K562 (cell line): ENCODE results near the gene CCDC78. TPM values are rescaled to one million over a fixed set of nuclear protein-coding genes. Genes with fewer than 3 reads are reported as not detected.

Experiments
- CREB1 ChIP-seq, 2 experiments: sonication (generic) in 1 of 2; formaldehyde crosslinking in 1 of 2; IDR thresholded peaks; 2 replicates each; pipeline versions ENCODE4 v1.6.1 to v1.8.0; 2012 to 2022; ENCODE audit warnings: inconsistent platforms in 1 of 2, mild to moderate bottlenecking in 1 of 2, missing genetic modification reagents in 1 of 2, moderate library complexity in 1 of 2
- CTBP1 ChIP-seq: fragments of 450-650 bp; IDR thresholded peaks from 2 replicates; pipeline ENCODE4 v1.6.1; 2016; ENCODE audit warnings: borderline replicate concordance
- ELF2 ChIP-seq: fragments of 250-450 bp; sonication (Bioruptor Pico); IDR thresholded peaks from 2 replicates; pipeline ENCODE4 v1.5.0; 2021; ENCODE audit warnings: mild to moderate bottlenecking
- HNRNPL ChIP-seq: fragments of 200-400 bp; formaldehyde crosslinking; IDR thresholded peaks from 2 replicates; pipeline ENCODE4 v1.6.1; 2017; ENCODE audit warnings: low read depth, mild to moderate bottlenecking, low read length
- L3MBTL2 ChIP-seq: fragments of 450-650 bp; IDR thresholded peaks from 2 replicates; pipeline ENCODE4 v1.6.1; 2016; ENCODE audit warnings: mild to moderate bottlenecking, moderate library complexity
- NR2C2 ChIP-seq, 2 experiments: fragments of 200-800 bp in 1 of 2; sonication (Bioruptor generic) in 1 of 2; sonication (generic) in 1 of 2; formaldehyde crosslinking in 1 of 2; IDR thresholded peaks; 2 replicates each; pipeline versions ENCODE4 v1.6.1 to v1.8.0; 2016 to 2022; ENCODE audit warnings: mild to moderate bottlenecking in 1 of 2, missing compliant biosample characterization in 1 of 2, missing genetic modification characterization in 1 of 2, missing genetic modification reagents in 1 of 2
- POLR2B ChIP-seq: fragments of 450-650 bp; IDR thresholded peaks from 2 replicates; pipeline ENCODE4 v1.6.1; 2018; ENCODE audit warnings: low read depth; ENCODE audit not compliant: partially characterized antibody
- RBBP5 ChIP-seq: fragments of 200-600 bp; sonication (generic); IDR thresholded peaks from 2 replicates; pipeline ENCODE4 v1.6.1; 2012; ENCODE audit warnings: borderline replicate concordance, mild to moderate bottlenecking, low read length, control low read depth, inconsistent platforms; ENCODE audit not compliant: insufficient read depth, poor library complexity, severe bottlenecking
- SIN3B ChIP-seq: fragments of 450-650 bp; IDR thresholded peaks from 2 replicates; pipeline ENCODE4 v1.6.1; 2017; ENCODE audit warnings: low read depth, mild to moderate bottlenecking, moderate library complexity
- SRSF3 ChIP-seq: fragments of 200-400 bp; formaldehyde crosslinking; IDR thresholded peaks from 2 replicates; pipeline ENCODE4 v1.6.1; 2016; ENCODE audit warnings: mild to moderate bottlenecking, low read length, moderate library complexity; ENCODE audit not compliant: insufficient read depth
- ZNF282 ChIP-seq: sonication (generic); formaldehyde crosslinking; IDR thresholded peaks from 2 replicates; pipeline ENCODE4 v1.8.1; 2023; ENCODE audit warnings: missing genetic modification reagents
- ZNF764 ChIP-seq: fragments of 250-450 bp; sonication (Bioruptor Pico); IDR thresholded peaks from 2 replicates; pipeline ENCODE4 v1.4.0; 2020; ENCODE audit warnings: low read depth, mild to moderate bottlenecking, moderate library complexity
- polyA plus RNA-seq, 8 experiments: library from polyadenylated mRNA; depleted of rRNA in 4 of 8; stranded (reverse) in 5 of 8; unstranded in 3 of 8; fragments of >200 nt; fragmentation: Nextera tagmentation in 2 of 8; fragmentation: Illumina TruSeq in 1 of 8; extraction: Ambion mirVana in 2 of 8; extraction: Trizol in 1 of 8; gene quantifications; 2 replicates each; pipeline versions ENCODE4 v1.2.1 to v1.2.3, GENCODE V29; 2011 to 2014; ENCODE audit warnings: inconsistent platforms in 1 of 8, missing spikeins in 1 of 8
- total RNA-seq, 7 experiments: library from RNA; depleted of rRNA in 6 of 7; stranded (reverse); fragments of >200 nt in 6 of 7; fragmentation: Illumina TruSeq in 2 of 7; extraction: Trizol in 2 of 7; gene quantifications; 2 replicates each; pipeline versions ENCODE4 v1.2.1 to v1.2.3, GENCODE V29; 2011 to 2021; ENCODE audit warnings: low replicate concordance in 1 of 7
- TF ChIP-seq, protein P1 (sequence below): fragments of 450-650 bp; IDR thresholded peaks from 2 replicates; pipeline ENCODE4 v1.6.1; 2017; ENCODE audit warnings: antibody characterized with exemption, mild to moderate bottlenecking
- TF ChIP-seq, protein P2 (sequence below), 3 experiments: IDR thresholded peaks in 2 of 3; conservative IDR thresholded peaks in 1 of 3; 2 replicates each; pipeline ENCODE4 v1.5.1; 2011 to 2012; ENCODE audit warnings: low read length in 3 of 3, mild to moderate bottlenecking in 3 of 3, control low read depth in 2 of 3, improper control_type of control experiment in 1 of 3, inconsistent platforms in 1 of 3, low read depth in 1 of 3, mixed read lengths in 1 of 3, moderate library complexity in 1 of 3; ENCODE audit not compliant: insufficient read depth in 2 of 3
- TF ChIP-seq, protein P3 (sequence below): fragments of 450-650 bp; IDR thresholded peaks from 2 replicates; pipeline ENCODE4 v1.6.1; 2016
- TF ChIP-seq, protein P4 (sequence below): fragments of 450-650 bp; IDR thresholded peaks from 2 replicates; pipeline ENCODE4 v1.6.1; 2014; ENCODE audit warnings: low read depth, mild to moderate bottlenecking, moderate library complexity, borderline replicate concordance

Gene CCDC78
- total and polyA plus RNA-seq, 9 of the 15 experiments (the other 6 are each of a cell fraction or from before 2014, with no cell fraction given): 0.24 to 17.7 (median 2.9) TPM

DNA sequence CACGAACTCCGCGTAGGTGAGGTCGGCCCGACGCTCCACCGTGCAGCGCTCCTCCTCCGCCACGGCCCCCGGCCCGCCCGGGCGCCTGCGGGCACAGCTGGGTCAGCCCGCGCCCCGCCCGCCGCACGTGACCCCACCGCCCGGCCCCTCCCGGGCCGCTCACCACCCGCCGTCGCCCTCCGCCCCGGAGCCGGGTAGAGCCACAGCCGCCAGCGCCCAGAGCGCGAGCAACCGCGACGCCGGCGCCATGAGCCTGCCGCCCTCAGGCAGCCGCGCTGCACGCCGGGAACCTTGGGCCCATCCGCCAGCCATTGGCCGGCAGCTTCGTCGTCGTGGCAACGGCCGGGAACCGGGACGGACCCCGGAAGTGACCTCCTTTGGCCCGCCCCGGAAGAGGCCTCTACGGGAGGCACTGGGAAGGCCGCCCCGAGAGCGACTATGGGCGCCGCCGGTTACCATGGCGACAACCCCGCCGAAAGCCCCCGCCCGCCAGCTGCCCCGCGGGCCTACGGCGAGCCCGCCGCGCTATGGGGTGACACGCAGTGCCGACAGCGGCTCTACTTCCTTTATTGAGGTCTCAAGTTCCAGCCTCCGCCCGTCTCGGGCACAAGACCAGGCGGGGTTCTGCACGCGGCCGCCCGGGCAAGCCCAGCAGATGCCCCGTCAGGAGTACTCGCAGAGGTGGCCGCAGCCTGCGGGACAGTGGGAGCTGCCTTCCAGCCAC lies 42.0 kb downstream of the CCDC78 start, which contains the start of gene JMJD8 (continued):
- TF ChIP-seq, protein P1, sequence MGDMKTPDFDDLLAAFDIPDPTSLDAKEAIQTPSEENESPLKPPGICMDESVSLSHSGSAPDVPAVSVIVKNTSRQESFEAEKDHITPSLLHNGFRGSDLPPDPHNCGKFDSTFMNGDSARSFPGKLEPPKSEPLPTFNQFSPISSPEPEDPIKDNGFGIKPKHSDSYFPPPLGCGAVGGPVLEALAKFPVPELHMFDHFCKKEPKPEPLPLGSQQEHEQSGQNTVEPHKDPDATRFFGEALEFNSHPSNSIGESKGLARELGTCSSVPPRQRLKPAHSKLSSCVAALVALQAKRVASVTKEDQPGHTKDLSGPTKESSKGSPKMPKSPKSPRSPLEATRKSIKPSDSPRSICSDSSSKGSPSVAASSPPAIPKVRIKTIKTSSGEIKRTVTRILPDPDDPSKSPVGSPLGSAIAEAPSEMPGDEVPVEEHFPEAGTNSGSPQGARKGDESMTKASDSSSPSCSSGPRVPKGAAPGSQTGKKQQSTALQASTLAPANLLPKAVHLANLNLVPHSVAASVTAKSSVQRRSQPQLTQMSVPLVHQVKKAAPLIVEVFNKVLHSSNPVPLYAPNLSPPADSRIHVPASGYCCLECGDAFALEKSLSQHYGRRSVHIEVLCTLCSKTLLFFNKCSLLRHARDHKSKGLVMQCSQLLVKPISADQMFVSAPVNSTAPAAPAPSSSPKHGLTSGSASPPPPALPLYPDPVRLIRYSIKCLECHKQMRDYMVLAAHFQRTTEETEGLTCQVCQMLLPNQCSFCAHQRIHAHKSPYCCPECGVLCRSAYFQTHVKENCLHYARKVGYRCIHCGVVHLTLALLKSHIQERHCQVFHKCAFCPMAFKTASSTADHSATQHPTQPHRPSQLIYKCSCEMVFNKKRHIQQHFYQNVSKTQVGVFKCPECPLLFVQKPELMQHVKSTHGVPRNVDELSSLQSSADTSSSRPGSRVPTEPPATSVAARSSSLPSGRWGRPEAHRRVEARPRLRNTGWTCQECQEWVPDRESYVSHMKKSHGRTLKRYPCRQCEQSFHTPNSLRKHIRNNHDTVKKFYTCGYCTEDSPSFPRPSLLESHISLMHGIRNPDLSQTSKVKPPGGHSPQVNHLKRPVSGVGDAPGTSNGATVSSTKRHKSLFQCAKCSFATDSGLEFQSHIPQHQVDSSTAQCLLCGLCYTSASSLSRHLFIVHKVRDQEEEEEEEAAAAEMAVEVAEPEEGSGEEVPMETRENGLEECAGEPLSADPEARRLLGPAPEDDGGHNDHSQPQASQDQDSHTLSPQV: peak; percentile 80
- TF ChIP-seq SIN3B: peak; percentile 87
- TF ChIP-seq ZNF764: peak; percentile 72; the same call in 1 of the 2 replicates
- TF ChIP-seq, protein P2, sequence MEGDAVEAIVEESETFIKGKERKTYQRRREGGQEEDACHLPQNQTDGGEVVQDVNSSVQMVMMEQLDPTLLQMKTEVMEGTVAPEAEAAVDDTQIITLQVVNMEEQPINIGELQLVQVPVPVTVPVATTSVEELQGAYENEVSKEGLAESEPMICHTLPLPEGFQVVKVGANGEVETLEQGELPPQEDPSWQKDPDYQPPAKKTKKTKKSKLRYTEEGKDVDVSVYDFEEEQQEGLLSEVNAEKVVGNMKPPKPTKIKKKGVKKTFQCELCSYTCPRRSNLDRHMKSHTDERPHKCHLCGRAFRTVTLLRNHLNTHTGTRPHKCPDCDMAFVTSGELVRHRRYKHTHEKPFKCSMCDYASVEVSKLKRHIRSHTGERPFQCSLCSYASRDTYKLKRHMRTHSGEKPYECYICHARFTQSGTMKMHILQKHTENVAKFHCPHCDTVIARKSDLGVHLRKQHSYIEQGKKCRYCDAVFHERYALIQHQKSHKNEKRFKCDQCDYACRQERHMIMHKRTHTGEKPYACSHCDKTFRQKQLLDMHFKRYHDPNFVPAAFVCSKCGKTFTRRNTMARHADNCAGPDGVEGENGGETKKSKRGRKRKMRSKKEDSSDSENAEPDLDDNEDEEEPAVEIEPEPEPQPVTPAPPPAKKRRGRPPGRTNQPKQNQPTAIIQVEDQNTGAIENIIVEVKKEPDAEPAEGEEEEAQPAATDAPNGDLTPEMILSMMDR (IDR thresholded peaks at IDR 0.05 in 2 of 3, conservative IDR thresholded peaks at IDR 0.05 in 1 of 3; ENCODE audit: insufficient read depth in 2 of 3, low read depth in 1 of 3, low read length in 3 of 3): 0 out of 6 replicates have a peak, but pooled peaks of 1 of the 3 experiments have one; percentile 1
- peak; percentile 87 for TF ChIP-seq NR2C2 (CRISPR knock-in tag; IDR thresholded peaks at IDR 0.05)
- peak; percentile 98 for TF ChIP-seq NR2C2 (tag; IDR thresholded peaks at IDR 0.05)
- TF ChIP-seq ELF2 (CRISPR knock-in tag): peak; percentile 76
- peak; percentile 78 for TF ChIP-seq CREB1 (IDR thresholded peaks at IDR 0.05)
- TF ChIP-seq CREB1 (CRISPR knock-in tag; IDR thresholded peaks at IDR 0.05): peak; percentile 81
- TF ChIP-seq SRSF3: no peak
- peak; percentile 97 for TF ChIP-seq L3MBTL2
- TF ChIP-seq RBBP5: peak; percentile 65
- peak; percentile 58 for TF ChIP-seq POLR2B
- TF ChIP-seq ZNF282 (CRISPR knock-in tag): 0 out of 2 replicates have a peak, but pooled peaks have one; percentile 12
- TF ChIP-seq HNRNPL: 0 out of 2 replicates have a peak, but pooled peaks have one; percentile 63
- TF ChIP-seq, protein P3, sequence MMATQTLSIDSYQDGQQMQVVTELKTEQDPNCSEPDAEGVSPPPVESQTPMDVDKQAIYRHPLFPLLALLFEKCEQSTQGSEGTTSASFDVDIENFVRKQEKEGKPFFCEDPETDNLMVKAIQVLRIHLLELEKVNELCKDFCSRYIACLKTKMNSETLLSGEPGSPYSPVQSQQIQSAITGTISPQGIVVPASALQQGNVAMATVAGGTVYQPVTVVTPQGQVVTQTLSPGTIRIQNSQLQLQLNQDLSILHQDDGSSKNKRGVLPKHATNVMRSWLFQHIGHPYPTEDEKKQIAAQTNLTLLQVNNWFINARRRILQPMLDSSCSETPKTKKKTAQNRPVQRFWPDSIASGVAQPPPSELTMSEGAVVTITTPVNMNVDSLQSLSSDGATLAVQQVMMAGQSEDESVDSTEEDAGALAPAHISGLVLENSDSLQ: peak; percentile 54; the same call in 1 of the 2 replicates
- TF ChIP-seq CTBP1: 0 out of 2 replicates have a peak, but pooled peaks have one; percentile 29
- TF ChIP-seq, protein P4, sequence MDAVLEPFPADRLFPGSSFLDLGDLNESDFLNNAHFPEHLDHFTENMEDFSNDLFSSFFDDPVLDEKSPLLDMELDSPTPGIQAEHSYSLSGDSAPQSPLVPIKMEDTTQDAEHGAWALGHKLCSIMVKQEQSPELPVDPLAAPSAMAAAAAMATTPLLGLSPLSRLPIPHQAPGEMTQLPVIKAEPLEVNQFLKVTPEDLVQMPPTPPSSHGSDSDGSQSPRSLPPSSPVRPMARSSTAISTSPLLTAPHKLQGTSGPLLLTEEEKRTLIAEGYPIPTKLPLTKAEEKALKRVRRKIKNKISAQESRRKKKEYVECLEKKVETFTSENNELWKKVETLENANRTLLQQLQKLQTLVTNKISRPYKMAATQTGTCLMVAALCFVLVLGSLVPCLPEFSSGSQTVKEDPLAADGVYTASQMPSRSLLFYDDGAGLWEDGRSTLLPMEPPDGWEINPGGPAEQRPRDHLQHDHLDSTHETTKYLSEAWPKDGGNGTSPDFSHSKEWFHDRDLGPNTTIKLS: peak; percentile 63; the same call in 1 of the 2 replicates
